ENCODE data around the gene CEACAM4. TPM values are rescaled to one million over a fixed set of nuclear protein-coding genes. Genes with fewer than 3 reads are reported as not detected.
A peak's percentile ranks its signal among the peaks of the same experiment; 100 is the strongest.

CEACAM4 gene
- total and polyA plus RNA-seq, 9 of the 15 experiments (the other 6 are each of a cell fraction or from before 2014, with no cell fraction given), result not detected

- TF ChIP-seq REST (IDR thresholded peaks at IDR 0.05; ENCODE audit: borderline replicate concordance) (peak; percentile 34; the same call in 1 of the 2 replicates), REST (CRISPR knock-in tag; IDR thresholded peaks at IDR 0.05; ENCODE audit: low read depth) (no peak), PRMT5 (CRISPR knock-in tag; IDR thresholded peaks at IDR 0.05) (no peak), ZSCAN29 (IDR thresholded peaks at IDR 0.05) (no peak), RAD21 (CRISPR knock-in tag; conservative IDR thresholded peaks at IDR 0.05 in 1 of 2, IDR thresholded peaks at IDR 0.05 in 1 of 2) (peak in 1 of 2 experiments; percentile 57; a peak in 2 of 4 replicates), ZNF778 (CRISPR knock-in tag; IDR thresholded peaks at IDR 0.05) (no peak), PML (IDR thresholded peaks at IDR 0.05; ENCODE audit: low read length) (no peak), TFAM (CRISPR knock-in tag; conservative IDR thresholded peaks at IDR 0.05) (no peak), CSDE1 (IDR thresholded peaks at IDR 0.05) (no peak)
- TF ChIP-seq, protein P1, sequence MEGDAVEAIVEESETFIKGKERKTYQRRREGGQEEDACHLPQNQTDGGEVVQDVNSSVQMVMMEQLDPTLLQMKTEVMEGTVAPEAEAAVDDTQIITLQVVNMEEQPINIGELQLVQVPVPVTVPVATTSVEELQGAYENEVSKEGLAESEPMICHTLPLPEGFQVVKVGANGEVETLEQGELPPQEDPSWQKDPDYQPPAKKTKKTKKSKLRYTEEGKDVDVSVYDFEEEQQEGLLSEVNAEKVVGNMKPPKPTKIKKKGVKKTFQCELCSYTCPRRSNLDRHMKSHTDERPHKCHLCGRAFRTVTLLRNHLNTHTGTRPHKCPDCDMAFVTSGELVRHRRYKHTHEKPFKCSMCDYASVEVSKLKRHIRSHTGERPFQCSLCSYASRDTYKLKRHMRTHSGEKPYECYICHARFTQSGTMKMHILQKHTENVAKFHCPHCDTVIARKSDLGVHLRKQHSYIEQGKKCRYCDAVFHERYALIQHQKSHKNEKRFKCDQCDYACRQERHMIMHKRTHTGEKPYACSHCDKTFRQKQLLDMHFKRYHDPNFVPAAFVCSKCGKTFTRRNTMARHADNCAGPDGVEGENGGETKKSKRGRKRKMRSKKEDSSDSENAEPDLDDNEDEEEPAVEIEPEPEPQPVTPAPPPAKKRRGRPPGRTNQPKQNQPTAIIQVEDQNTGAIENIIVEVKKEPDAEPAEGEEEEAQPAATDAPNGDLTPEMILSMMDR (IDR thresholded peaks at IDR 0.05 in 2 of 3, conservative IDR thresholded peaks at IDR 0.05 in 1 of 3; ENCODE audit: insufficient read depth in 2 of 3, low read depth in 1 of 3, low read length in 3 of 3), result peak; percentile 81 to 90 (median 81)
Observed at GRCh38 chr19:41641879-41642485, 15.1 kb upstream of the CEACAM4 start (continued).
